Measurements from ENCODE around the gene ERG. TPM values are rescaled to one million over a fixed set of nuclear protein-coding genes. Genes with fewer than 3 reads are reported as not detected.

Gene ERG
- total and polyA plus RNA-seq, 7 donors = 2.7 to 14.5 (median 7.6) TPM

- intact Hi-C loops (cut with DNase I) = loop anchor here (5.0 to 10.0 kb wide), 2 partner anchors 655 to 682 kb away; no protein-coding TSS in a partner anchor
- no peaks in the 10 kb centered on the region for H3K4me1 ChIP-seq
- DNase-seq (no peak), ATAC-seq (no peak)
- peaks cover 0 to 4% (median 0%) of the 10 kb centered on the region in 3 donors for H3K27me3 ChIP-seq (ENCODE audit: insufficient read depth in 3 of 3, low read length in 2 of 3)
- no peaks in the 10 kb centered on the region for H3K9me3 ChIP-seq
- no peak overlapping the region for H3K4me3 ChIP-seq
- H3K36me3 ChIP-seq (ENCODE audit: insufficient read depth in 1 of 2, low read depth in 1 of 2) = no peaks in the 10 kb centered on the region
- TF ChIP-seq CTCF (IDR thresholded peaks at IDR 0.05) = no peak
- WGBS, 3 donors = 79 to 84% (median 81%) methylated on average over 14 of the region's 14 CpGs
- H3K27ac ChIP-seq = no peak overlapping the region
These were observed 141.2 kb downstream of the ERG start for GRCh38 chr21:38356883-38357625.

GRCh38 chr21:38355992-38356781 is 142.1 kb downstream of the ERG start:
- intact Hi-C loops (cut with DNase I) = loop anchor here (5.0 to 10.0 kb wide), 2 partner anchors 654 to 681 kb away; no protein-coding TSS in a partner anchor
- Histone ChIP-seq H3K27ac (no peak overlapping the region), H3K36me3 (ENCODE audit: insufficient read depth in 1 of 2, low read depth in 1 of 2) (no peaks in the 10 kb centered on the region), H3K4me3 (no peak overlapping the region), H3K4me1 (no peaks in the 10 kb centered on the region), H3K27me3 (ENCODE audit: insufficient read depth in 3 of 3, low read length in 2 of 3) (peaks cover 0 to 4% (median 0%) of the 10 kb centered on the region in 3 donors), H3K9me3 (no peaks in the 10 kb centered on the region)
- ATAC-seq = peak; percentile 70 to 81 (median 74)
- TF ChIP-seq CTCF (IDR thresholded peaks at IDR 0.05) = peak; percentile 82
- DNase-seq = peak; percentile 77 to 82
- WGBS, 3 donors = 9 to 11% (median 9%) methylated on average over 20 of the region's 20 CpGs

GRCh38 chr21:38355353-38355752 is 142.9 kb downstream of the ERG start:
- intact Hi-C loops (cut with DNase I) = loop anchor here (5.0 to 10.0 kb wide), 2 partner anchors 653 to 681 kb away; no protein-coding TSS in a partner anchor

GRCh38 chr21:38354746-38355145 is 143.5 kb downstream of the ERG start:
- intact Hi-C loops (cut with DNase I) = loop anchor here (5.0 to 10.0 kb wide), 3 partner anchors 132 to 680 kb away; no protein-coding TSS in a partner anchor

More at GRCh38 chr21:38355353-38355752, 142.9 kb downstream of the ERG start:
- 88 to 95% (median 93%) methylated on average over 4 of the region's 4 CpGs for WGBS, 3 donors
- no peak for TF ChIP-seq CTCF (IDR thresholded peaks at IDR 0.05)
- no peaks in the 10 kb centered on the region for H3K36me3 ChIP-seq (ENCODE audit: insufficient read depth in 1 of 2, low read depth in 1 of 2)
- no peaks in the 10 kb centered on the region for H3K4me1 ChIP-seq
- ATAC-seq = no peak
- H3K9me3 ChIP-seq = no peaks in the 10 kb centered on the region
- peaks cover 0 to 4% (median 0%) of the 10 kb centered on the region in 3 donors for H3K27me3 ChIP-seq (ENCODE audit: insufficient read depth in 3 of 3, low read length in 2 of 3)
- no peak overlapping the region for H3K27ac ChIP-seq
- H3K4me3 ChIP-seq = no peak overlapping the region
- no peak for DNase-seq

More at GRCh38 chr21:38354746-38355145, 143.5 kb downstream of the ERG start:
- H3K9me3 ChIP-seq = no peaks in the 10 kb centered on the region
- no peak for DNase-seq
- H3K4me1 ChIP-seq = no peaks in the 10 kb centered on the region
- 77 to 87% (median 86%) methylated on average over 2 of the region's 2 CpGs for WGBS, 3 donors
- no peak for TF ChIP-seq CTCF (IDR thresholded peaks at IDR 0.05)
- H3K36me3 ChIP-seq (ENCODE audit: insufficient read depth in 1 of 2, low read depth in 1 of 2) = no peaks in the 10 kb centered on the region
- H3K27ac ChIP-seq = no peak overlapping the region
- no peak overlapping the region for H3K4me3 ChIP-seq
- no peak for ATAC-seq
- peaks cover 0 to 4% (median 0%) of the 10 kb centered on the region in 3 donors for H3K27me3 ChIP-seq (ENCODE audit: insufficient read depth in 3 of 3, low read length in 2 of 3)
